NCI-H187 (cell line): ENCODE results near the gene SLC20A1.

Experiments
- DNase-seq, 2 experiments: peaks; one replicate each; lab custom pipeline; 2025; lab: John Stamatoyannopoulos, UW

SLC20A1 gene

DNA sequence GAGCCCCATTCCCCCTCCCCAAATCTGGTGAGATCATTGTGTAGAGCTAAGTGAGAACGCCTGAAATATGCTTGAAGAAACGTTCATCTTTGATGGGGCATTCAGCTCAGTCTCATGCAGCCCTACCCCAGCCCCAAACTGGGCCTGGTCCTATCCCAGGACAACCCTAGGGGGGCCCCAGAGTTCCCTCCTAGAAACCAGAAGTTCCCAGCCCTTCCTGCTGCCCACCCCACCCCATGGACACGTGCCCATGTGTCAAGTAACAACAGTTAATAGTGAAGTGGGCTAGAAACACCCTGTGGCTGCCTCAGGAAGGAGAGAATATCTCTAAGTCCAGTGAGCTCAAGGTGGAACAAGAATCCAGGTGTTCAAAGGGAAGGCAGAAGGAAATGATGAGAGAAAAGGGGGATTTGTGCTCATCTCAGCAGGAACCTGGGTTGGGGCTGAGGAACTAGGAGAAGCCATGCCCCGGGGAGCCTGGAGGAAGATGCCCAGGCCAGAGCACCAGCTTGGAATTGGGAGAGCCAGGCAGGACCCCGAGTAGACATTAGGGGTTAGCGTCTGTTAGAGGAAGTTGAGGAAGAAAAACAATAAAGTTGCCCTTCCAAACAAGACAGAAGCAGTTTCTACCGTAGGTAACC is 20.1 kb upstream of the SLC20A1 start:
- no peak for DNase-seq

DNA sequence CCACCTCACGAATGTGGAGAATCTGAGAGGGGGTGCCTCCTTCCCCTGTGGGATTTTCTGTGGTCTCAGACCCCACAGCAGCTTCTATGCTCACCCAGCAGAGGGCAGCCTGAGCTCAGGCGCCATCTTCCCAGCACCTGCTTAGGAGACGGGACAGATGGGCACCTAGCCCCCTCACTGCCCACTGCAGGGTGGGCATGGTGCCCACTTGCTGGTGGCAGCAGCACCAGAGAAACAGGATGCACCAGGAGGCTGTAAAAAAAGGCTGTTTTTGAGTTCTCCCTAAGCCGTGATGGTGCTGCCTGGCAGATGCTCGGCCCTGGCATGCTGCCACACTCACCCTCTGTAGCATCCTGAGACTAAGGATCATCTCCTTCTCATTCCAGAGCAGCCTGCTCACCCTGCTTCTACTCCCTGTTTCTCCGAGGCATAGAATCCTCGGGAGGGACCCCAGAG is 19.1 kb upstream of the SLC20A1 start:
- no peak for DNase-seq

DNA sequence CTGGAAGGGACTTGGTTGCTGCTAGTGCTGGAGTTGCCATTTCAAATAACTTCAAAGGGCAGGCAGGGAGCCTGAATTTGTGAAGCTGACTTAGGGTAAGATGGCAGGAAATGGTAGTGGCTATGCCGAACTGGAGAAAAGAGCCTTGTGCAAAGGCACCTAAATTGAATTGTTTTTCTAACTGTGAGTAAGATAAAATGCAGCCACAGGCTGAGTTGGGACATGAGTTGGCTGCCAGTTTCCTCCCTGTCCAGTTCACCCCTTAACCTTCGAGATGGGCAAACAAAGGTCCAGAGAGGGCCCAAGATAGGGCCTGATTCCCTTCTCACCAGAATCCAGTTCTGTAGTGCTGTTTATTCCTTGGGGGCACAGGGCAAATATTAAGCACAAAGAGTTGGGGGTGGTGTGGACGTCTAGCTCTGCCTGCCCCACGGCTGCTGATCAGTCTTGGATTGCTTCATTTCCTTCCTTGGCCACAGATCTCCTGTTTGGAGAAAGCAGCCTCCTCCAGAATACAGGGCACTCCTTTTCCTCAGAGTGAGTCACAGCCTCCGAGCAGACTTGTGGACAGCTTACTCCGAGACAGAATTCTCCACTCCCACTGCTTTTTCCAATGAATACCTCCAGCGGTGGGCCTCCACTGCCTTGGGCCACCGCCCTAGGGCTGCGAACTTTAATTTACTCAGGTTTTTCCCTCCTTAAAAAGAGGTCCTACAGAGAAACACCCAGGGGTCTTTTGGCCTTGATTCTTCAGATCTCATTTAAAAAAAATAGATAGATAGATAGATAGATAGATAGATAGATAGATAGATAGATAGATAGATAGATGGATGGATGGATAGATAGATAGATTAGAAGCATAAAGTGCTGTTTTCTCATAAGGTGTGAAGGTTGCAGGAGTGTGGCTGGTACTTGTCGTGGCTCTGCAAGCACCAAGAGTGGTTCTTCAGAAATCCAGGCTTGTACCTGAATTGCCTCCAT is 18.4 kb upstream of the SLC20A1 start:
- DNase-seq, result no peak

DNA sequence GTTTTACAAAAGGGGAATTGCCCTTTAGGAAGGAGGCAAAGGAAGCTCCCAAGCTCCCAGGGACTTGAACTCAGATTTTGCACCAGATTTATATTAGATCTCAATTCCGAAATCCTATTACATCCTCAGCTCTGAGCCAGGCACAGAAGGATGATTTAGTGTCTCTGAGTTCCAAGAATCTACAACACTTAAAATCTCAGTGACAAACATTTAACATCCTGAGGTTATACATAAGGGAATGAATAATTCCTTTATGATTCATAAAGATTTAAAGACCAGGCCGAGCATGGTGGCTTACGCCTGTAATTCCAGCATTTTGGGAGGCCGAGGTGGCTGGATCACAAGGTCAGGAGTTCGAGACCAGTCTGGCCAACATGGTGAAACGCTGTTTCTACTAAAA is 16.5 kb upstream of the SLC20A1 start:
- DNase-seq, result no peak

DNA sequence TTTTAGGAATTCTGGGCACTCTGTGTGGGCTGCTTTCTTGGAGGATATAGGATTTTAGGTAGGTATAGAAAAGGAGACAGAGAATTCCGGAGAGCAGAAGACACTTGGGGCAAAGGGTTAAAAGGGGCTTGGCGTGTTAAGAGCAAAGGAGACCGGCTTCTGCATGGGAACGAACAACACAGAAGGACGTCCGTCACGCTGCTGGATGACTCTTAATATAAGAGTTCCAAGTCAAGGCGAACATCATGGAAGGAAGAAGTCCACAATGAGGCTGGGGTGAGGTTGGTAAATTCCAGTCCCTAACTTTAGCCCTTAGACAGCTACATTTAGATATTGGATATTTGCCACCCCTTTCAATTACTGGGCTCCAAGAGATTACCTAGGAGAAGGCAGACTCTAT is 15.9 kb upstream of the SLC20A1 start:
- DNase-seq, result no peak

DNA sequence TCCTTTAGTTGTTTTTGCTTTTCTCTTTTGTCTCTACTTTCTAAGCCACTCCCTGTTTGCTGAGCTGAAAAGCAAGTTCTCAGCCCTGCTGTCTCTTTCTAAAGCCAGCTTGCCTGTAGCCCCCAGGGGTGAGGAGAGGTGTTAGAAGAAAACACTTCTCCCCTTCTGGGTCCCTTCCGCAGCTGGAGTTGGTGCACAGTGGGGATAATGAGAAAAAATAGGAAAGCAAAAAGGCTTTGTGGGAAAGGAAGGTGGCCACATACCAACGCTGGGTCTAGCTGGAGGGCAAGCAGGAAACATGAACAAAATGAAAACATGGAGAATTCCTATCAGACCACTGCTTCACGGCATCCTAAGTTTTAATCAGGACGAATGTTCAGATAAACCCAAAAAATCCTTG is 15.5 kb upstream of the SLC20A1 start:
- no peak for DNase-seq

DNA sequence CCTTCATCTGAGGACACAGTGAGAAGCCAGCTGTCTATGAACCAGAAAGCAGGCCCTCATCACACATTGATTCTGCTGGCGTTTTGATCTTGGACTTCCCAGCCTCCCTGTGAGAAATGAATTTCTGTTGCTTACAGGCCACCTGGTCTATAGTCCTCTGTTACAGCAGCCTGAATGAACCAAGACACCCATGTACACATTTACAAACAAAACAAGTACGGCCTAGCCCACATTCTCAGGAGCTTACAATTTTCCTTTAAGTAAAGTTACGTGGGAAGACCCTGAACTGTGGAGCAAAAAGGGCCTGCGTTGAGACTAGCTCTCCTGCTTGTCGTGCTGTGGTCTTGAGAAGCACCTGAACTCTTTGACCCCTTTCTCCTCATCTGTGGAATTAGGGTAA is 12.0 kb upstream of the SLC20A1 start:
- no peak for DNase-seq

DNA sequence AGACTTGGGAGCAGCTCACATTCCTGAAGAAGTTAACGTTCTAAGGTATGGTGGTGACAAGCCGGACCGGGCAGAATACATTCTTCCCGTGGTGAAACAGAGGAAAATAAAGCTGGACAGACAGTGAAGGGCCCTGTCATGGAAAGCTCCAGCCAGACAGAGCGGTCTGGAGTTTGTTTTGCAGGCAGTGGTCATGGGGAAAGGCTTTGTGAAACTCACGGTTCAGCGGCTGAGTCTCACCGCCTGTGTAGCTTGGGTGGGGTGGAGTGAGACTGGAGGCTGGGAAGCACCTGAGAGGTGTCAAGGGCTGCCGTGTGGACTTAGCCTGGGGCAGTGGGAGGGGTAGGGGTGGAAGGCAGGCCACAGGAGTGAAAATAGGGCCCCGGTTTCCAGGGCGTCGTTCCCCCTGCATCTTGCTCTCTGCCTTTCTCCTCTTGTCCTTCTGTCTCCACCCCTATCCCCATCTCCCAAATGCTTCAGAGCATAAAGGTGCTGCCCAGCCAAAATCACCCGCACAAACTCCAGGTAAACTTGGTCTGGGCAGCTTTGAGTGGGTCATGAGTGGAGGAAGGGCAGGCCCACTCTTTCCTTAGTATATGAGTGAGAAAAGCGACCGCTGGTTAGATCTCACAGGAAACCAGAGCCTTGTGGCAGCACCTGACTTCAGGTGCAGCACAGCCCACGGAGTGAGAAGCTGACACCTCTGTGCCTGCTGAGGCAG is 11.4 kb upstream of the SLC20A1 start:
- no peak for DNase-seq

DNA sequence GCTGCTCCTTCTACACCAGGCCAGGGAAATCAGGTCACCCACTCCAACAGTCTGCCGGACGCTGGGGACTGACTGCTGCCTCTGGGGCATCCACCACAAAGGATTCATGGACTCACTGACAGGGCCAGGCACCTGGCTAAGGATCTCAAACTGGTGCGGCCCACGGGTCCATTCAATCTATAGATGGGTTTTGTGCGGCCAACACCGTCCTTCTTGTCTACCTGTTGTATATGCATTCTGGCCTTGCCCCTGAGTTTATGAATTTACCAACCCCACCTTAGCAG is 10.9 kb upstream of the SLC20A1 start:
- no peak for DNase-seq

DNA sequence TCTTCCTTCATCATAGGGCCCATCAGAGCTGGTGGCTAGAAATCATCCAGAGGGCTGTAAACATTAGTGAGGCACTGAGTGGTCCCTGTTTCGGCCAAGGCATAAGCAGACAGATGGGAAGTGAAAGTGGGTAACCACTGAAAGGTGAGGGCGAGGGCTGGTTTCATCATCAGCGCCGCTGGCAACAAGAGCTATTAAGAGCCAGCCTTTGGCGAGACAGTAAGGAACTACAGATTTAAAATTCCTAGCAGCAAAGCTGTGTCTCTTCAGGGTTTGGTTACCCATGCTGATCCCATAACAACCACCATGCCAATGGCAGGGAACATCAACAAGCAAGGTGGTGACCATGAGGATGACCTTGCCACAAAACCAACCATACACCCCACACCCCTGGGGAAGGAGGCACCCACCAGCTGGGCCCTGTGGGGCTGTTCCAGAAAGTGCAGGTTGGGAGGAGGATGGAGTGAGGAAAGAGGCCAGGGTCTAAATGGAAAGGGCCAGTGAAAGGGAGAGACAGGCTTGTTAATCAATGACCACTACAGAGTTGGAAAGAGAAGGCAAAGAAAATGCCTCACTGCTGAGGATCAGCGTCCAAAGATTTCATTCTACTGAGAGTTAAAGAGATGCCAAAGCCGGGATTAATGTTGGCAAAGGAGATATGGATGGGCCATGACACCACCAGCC is 9.0 kb upstream of the SLC20A1 start:
- DNase-seq, result no peak

DNA sequence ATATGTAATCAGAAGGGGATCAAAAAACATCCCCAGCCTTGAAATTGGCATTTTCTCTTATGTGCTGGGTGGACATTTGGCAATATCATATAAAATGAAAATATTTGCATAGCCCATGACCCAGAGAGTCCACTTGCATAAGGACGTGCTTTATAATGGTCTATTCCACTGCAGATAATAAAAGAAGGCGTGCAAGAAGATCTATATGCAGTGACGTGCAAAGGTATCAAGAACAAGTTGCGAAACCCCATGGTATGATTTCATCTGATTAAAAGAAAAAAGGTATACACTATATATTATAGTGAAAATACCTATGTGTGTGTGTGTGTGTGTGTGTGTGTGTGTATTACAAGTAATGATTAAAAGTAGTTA is 8.5 kb upstream of the SLC20A1 start:
- no peak for DNase-seq

DNA sequence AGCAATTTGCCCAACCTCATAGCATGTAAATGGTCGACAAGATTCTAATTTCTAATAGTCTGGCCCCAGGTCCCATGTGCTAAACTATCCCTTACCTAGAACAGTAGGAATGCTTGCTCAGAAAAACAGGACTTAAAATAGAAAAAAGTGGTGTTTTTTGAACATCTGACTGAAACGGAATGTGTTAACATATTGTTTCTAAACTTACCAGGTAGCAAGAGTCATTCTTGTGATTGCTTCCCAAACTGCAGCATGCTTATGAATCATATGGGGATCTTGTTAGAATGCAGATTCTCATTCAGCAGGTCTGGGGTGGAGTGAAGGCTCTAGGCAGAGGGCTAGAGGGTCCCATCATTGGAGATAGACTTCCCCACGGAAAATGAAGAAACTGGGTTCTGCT is 5.8 kb upstream of the SLC20A1 start:
- DNase-seq, result no peak

DNA sequence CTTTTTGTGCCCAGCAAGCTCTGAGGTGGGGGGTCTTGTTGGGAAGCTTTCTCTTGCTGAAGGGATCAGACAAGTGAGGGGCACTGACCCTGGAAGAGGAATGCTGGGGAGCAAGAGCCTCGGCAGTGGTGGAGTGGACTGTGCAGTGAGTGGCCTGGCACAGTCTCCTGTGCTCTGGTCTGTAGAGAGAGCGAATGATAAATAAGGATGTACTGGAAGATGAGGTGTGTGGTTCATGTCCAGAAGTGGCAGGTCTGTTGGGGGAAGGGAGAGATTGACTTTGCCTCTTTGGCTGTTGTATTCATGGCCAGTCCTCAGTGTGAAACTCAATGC is 5.3 kb upstream of the SLC20A1 start:
- DNase-seq, result no peak

DNA sequence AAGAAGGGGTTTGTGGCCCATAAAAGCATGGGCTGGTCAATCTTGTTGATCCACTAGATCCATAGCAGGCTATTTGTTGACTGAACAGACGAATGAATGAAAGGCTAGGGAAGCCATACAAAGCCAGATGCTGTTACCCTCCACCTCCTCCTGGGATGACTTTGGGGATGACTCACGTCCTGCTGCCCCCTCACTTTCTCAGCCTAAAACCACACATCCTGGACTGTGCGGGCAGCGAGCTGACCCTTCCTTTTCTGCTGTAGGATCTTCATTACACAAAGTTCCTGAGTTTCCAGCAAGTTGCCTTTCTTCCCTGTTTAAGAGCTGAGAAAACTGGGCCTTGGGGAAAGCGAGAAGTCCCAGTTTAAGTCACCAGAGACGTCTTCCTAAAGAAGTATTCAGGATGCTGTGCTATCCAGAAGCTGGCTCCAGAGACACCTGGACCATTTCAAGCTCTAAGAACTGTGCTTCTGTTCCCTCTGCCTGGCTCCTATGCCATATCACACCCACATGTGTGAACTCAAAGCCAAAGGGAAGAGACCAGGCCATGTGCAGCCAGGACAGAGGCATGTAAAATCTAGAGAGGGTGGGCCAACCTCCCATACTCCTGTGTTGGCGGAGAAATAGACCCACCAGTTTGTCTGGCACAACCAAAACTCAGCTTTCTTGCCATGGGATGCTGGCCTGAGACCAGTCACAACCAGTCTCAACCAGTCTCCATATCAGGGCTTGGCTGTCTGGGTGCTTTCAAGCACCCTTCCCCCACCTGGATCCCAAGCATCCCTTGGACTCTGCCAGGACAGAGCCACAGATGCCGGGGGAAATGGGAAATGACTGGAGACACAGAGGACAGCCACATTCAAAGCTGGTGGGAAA is 4.7 kb upstream of the SLC20A1 start:
- DNase-seq, result no peak

DNA sequence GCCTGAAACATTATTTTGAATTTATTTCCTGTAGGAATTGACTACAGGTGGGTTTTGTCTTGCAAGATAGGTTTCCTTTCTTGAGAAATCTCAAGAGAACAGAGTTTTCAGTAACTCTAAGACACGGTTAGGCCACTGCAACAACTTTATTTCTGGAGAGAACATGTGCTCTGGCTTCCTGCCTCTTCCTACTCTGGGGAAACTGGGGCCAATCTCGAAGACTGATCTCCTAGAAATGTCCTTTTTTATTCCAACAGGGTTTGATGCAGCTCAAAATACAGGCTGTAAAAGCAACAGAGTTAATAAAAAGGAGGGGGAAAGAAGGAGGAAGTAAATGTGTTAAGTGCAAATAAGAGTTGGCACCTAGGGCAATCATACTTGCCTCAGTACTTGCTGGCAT is 4.0 kb upstream of the SLC20A1 start:
- DNase-seq, result no peak

DNA sequence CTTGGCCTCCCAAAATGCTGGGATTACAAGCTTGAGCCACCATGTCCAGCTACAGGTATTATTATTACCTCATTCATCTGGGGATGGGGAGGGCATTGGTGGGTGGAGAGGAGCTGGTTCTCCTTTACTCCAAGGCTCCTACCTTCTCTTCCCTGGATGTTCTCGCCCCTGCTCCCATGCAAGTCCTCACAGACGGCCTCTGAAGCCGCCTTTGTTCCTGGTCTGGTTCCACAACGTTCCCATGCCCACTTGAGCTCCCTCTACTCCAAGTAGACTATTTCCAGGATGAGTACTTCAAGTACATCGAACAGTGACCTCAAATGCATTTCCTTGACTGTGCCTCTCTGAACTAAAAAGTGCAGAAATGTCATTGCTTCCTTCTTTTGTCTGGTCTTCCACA is 3.2 kb upstream of the SLC20A1 start:
- DNase-seq, result no peak

DNA sequence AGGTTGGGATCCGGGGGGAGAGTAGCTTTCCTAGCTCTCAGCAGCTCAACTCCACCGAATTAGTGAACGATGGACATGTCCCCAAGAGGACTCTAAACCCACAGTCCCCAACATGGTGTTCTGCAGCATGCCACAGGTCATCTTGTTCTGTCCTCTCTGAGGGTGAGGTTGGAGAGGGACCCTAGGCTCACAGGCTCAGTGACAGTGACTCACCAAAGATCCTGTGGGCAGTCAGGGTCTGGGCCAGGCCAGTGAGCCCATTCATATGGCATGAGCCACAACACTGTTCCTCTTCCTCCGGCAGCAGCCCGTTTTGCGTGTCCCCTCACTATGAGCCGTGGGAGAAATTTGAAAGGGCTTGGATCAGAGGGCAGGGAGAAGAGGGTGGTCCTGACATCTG is 2.8 kb upstream of the SLC20A1 start:
- DNase-seq, result no peak

DNA sequence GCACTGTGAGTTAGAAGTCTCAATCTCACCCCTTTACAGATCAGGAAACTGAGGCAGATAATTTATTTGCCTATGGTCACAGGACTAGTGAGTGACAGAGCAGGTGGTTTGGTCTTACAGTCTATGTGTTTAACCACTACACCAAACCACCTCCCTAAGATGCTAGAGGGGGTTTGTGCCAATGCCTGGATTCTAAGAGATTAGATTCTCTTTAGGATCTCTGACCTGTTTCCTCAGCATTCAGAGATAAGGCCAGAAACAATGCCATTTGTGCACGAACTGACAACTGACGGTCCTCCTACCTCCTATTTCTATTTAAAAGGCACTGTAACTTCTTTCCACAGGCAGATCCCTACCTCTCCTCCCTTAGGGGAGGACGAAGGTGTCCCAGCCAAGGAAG is 2.3 kb upstream of the SLC20A1 start:
- no peak for DNase-seq

DNA sequence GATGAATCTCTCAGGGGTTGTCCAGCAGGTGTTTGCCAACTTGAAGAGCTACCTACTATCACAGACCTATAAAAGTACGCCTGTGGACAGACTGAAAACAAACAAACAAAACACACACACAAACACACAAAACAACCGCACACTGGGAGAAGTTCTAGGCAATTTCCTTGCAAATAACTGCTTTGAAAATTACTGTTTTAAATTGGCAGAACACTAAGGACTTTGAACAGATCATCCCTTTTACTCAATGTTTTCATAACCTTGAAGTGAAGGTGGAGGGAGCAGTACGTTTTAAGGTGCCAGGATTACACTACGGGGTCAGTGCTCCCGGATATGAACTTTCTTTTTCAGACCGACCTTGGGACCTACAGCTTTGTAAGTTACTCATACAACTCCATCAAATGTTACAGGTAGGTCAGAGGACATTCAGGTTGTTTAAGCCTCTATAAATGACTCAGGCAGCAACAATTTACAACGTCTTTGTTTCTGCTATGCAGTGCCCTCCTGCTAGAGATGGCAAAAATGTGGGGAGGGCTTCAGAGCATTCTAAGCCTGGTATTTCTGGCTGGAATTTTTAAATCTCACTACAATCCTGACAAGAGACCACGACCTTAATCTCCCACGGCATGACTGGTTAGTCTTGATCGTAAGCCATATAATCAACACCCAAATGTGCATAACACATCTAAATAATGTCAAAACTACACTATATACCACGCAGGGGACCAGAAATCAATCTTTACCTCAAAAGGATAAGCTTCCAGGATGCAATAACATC is 1.4 kb upstream of the SLC20A1 start:
- DNase-seq, result no peak

DNA sequence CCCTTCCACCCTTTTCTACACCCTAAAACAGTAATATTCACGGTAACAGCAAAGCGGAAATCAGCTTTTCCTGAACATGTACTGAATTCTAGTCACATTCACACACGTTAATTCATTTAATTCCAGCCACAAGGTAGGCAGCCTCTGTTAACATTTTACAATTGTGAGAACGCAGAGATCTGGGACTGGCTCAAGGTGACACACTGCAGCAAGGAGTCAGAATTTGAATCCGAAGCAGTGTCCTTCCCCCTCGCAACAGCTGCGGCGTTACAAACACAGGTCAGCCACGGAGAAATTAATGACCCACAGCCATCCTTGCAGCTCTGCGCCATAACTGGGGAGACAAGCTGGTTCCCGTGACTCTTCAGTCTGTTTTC is 818 bp upstream of the SLC20A1 start:
- DNase-seq, result no peak
